ENCODE results near the gene PKP1.

PKP1 gene

GRCh38 chr1:201261771-201262547 is 21.3 kb upstream of the PKP1 start:
- no peak for DNase-seq

DNA sequence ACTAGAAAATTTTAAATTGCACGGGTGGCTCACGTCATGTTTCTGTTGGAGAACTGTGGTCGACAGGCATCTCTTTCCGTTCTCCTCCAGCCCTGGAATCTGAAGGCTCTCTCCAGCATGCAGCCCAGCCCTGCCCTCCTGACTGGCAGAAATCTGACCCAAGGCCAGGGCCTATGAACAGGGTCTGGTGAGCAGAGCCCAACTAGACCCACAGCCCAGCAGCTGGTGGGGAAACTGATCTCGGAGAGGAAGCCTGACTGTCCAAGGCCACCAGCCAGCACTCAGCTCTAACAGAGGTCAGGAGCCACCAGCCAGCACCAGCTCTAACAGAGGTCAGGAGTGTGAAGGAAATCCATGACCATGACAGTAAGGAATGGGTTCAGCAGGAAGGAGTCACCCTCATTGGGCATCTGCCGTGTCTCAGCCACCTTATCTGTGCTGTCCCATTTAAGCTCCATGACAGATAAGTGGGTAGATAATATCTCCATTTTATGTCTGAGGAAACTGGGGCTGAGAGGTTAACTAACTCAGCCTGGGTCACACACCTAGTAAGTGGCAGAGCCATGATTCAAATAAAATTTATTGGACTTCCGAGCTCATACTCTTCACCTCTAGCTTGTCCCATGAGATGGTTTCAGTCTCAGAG is 20.2 kb upstream of the PKP1 start:
- DNase-seq = no peak

DNA sequence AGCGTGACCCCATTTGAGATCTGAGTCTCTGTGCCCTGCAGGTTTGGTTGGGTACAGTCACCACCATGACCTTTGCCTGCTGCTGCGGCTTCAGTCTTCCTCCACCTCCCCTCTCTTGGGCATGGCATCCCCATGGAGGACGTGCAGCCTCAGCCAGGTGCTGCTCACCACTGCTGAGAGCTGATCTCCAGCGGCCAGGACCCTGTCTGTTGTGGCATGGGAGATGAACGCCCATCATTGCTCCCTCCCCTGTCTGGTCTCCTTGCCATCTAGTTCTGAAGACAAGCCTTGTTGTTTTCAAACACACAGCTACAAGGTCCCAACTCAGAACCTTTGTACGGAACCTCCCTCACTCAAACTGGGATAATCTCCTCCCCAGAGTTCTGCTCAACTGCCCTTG is 19.2 kb upstream of the PKP1 start:
- DNase-seq = no peak

- no peak for DNase-seq
Measured at GRCh38 chr1:201264554-201264953, 18.8 kb upstream of the PKP1 start.

DNA sequence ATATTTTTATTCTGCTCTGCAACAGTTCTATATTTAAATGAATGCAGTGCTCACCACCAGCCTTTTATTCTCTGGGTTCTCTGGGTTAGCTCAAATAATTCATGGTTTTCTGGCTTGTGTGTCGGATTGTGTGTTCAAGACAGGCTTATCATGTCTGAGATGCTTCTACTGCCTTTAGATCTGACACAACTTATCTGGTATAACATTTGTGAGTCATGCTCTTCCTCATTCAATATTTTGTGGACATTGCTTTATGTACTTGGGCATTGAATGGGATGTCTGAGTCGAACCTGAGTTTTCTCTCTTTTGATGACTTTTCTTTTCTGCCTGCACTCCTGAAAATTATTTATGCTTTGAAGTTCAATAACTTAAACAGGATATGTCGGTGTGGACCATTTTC is 17.6 kb upstream of the PKP1 start:
- no peak for DNase-seq

DNA sequence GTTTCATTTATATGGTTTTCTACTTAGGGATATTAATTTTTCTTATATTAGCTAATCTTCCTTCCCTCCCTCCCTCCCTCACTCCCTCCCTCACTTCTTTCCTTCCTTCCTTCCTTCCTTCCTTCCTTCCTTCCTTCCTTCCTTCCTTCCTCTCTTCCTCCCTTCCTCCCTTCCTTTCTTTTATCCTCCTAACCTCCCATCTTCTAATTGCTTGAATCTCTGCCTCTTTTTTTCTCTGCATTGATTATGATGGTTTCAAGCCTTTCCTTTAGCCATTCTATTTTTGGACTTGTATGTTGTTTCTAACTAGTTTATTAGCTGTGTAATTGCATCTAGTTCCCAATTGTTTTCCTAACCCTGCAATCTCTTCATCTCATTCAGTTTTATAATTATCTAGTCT is 17.0 kb upstream of the PKP1 start:
- DNase-seq = no peak

GRCh38 chr1:201266774-201267173 is 16.5 kb upstream of the PKP1 start:
- no peak for DNase-seq

- DNase-seq = no peak
Measured at GRCh38 chr1:201267481-201268229, 15.7 kb upstream of the PKP1 start.

GRCh38 chr1:201268604-201269151 is 14.6 kb upstream of the PKP1 start:
- no peak for DNase-seq

DNA sequence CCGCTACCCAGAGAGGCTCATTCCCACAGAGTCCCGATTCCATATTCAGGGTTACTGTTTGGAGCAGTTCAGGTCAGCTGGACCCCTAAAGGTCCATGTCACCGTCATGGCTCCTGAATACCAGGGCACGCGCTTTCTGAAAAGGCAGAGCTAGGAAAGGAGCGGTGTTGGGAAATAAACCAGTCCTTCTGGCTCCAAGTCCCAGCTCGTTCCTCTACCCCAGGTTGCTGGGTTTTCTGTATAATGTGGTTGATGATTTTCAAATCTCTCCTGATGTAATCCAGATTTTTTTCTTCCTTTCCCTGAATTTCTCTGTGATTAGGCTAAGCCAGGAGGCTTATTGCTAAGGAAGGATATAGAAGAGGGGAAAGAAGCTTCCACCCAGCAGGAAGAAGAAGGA is 14.0 kb upstream of the PKP1 start:
- DNase-seq = no peak

- no peak for DNase-seq
Measured at GRCh38 chr1:201269900-201270410, 13.4 kb upstream of the PKP1 start.

- DNase-seq = no peak
Measured at GRCh38 chr1:201270616-201271390, 12.5 kb upstream of the PKP1 start.

DNA sequence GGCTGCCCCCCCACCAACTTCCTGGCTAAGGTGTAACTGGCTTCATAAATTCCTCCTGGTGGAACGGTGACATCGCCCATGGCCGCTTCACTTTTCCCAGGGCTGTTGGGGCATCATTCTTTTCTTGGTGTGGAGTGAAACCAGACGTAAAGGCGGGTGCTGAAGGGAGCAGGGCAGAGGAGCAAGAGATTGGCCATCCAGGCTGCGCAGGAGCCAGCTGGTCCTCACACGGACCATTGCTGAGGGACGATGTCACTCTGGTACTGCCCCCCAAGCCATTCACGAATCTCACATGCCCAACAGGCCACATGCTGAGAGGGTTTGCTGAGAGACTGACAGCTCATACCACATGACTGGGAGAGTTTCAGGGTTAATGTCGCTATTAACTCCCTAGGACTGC is 10.5 kb upstream of the PKP1 start:
- no peak for DNase-seq

DNA sequence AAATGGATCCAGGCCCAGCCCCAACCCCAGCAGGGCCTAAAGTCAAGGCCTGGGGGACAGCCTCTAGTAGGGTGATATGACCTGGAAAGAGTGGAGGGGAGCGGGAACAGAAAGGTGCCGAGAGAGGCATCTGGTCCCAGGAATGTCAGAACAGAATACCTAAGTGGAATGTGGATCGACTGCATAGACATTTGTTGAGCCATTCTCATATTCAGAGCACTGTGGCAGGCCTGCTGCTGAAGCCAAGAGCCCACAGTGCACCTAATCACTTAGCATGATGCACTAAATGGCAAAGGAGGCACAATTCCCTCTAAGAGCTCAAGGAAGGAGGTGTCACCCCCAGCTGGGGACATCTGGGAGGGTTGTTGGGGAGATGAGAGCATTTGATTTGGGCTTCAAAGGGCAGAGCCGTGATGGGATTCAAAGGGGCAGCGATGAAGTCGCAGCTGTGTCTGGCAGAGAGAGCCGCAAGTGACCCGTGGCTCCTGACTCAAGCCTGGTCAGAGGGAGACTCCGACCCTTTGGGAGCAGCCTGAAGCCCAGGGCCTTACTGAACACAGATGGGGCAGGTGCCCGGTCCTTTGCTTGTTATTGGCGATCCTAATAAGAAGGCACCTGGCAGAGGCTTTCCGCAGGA is 8.6 kb upstream of the PKP1 start:
- no peak for DNase-seq

- DNase-seq = peak; percentile 14
Measured at GRCh38 chr1:201275253-201275666, 8.0 kb upstream of the PKP1 start.

GRCh38 chr1:201276891-201277290 is 6.4 kb upstream of the PKP1 start:
- no peak for DNase-seq

DNA sequence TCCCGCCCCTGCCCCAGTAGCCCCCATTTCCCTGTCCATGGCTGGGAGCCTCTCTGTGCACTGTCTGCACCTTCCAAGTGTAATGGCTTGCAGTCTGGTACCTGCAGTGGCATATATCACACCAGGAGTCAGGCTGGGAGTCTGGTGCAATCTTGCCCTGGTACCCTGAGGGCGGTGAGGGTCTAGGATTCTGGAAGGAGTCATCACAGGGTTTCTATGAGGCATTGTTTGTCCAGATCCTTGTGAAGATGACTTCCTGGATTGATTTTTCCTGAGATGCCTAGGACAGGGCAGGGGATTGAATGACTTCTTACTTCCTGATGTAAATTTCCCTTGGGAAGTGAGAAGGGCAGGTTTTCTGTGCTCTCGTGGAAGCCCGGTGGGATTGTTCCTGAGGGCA is 5.9 kb upstream of the PKP1 start:
- no peak for DNase-seq

- no peak for DNase-seq
Measured at GRCh38 chr1:201279313-201279712, 4.0 kb upstream of the PKP1 start.

- no peak for DNase-seq
Measured at GRCh38 chr1:201280884-201281283, 2.4 kb upstream of the PKP1 start.

DNA sequence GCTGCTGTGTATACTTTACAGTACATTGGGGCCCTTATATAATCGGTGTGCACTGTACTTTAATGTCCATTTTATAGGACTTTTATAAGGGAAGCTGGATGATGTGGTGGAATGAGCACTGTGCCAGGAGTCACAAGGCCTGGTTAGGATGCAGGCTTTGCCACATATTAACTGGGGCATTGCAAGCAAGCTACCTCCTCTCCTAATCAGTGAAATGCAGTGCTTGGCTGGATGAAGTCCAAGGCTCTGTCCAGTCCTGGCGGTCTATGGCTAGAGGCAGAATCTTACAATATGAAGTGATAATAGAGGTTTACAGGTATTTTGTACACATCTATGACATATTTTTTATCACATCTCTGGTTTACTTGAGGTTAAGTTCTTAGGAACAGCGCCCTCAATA is 1.7 kb upstream of the PKP1 start:
- DNase-seq = no peak

DNA sequence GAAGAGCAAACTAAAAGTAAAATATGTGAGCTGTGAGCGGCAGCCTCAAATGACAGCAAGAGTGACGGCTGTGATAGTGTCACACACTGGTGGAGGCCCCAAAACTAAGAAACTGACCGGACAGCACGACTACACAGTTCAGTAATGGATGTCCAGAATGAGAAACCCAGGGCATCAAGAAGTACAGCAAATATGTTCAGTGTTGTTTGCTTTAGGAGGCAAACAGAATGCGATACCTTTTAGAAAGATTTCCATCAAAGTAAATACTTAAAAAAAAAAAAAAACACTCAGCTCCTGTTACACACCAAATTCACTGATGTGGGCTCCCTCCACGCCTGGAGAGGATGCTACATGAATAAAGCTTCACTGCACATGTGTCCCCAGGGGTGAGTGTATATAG is 1.1 kb upstream of the PKP1 start:
- DNase-seq = no peak

Data from SHP77 treated with DMSO at 0.1 percent for 48 hours (cell line).